DND-41 (cell line): ENCODE measurements around the gene SLC39A3.

Source experiments
- ATAC-seq: fragments of 200-7000 bp; cut with Tn5 transposase; 3 replicates; pipeline ENCODE4 v1.9.1; 2021; ENCODE audit warnings: low read depth; ENCODE audit not compliant: insufficient read depth
- DNase-seq: peaks from one replicate; pipeline ENCODE4 v3.0.0-alpha.2; 2020
- H2AFZ ChIP-seq: 2 replicates; pipeline ENCODE4 v1.6.0; 2012; ENCODE audit warnings: low read depth, low read length
- H3K27ac ChIP-seq: 2 replicates; pipeline ENCODE4 v1.5.1; 2012; ENCODE audit warnings: low read length, inconsistent platforms
- H3K27me3 ChIP-seq: fragments of 200-600 bp; sonication (generic); 2 replicates; pipeline ENCODE4 v1.6.0; 2012; ENCODE audit warnings: low read length, mild to moderate bottlenecking, inconsistent platforms; ENCODE audit not compliant: insufficient read depth, poor library complexity
- H3K36me3 ChIP-seq: 2 replicates; pipeline ENCODE4 v1.5.1; 2012; ENCODE audit warnings: low read length, inconsistent platforms; ENCODE audit not compliant: insufficient read depth
- H3K4me1 ChIP-seq: 2 replicates; pipeline ENCODE4 v1.5.1; 2012; ENCODE audit warnings: mild to moderate bottlenecking, low read length; ENCODE audit not compliant: insufficient read depth
- H3K4me2 ChIP-seq: 2 replicates; pipeline ENCODE4 v1.6.0; 2012; ENCODE audit warnings: mild to moderate bottlenecking, moderate library complexity, low read length, inconsistent platforms; ENCODE audit not compliant: insufficient read depth
- H3K4me3 ChIP-seq, 2 experiments: fragments of 200-600 bp in 1 of 2; shearing (Covaris generic) in 1 of 2; 2 replicates each; pipeline ENCODE4 v1.5.1; 2012 to 2016; ENCODE audit warnings: inconsistent platforms in 2 of 2, low read length in 2 of 2, mild to moderate bottlenecking in 2 of 2, low read depth in 1 of 2, moderate library complexity in 1 of 2
- H3K79me2 ChIP-seq: 2 replicates; pipeline ENCODE4 v1.6.0; 2012; ENCODE audit warnings: low read length, inconsistent platforms; ENCODE audit not compliant: insufficient read depth
- H3K9ac ChIP-seq: 2 replicates; pipeline ENCODE4 v1.6.0; 2012; ENCODE audit warnings: low read depth, mild to moderate bottlenecking, inconsistent platforms, low read length, moderate library complexity
- H3K9me3 ChIP-seq: 2 replicates; pipeline ENCODE4 v1.5.1; 2012; ENCODE audit warnings: low read length, moderate library complexity, mild to moderate bottlenecking, inconsistent platforms; ENCODE audit not compliant: insufficient read depth, severe bottlenecking
- H4K20me1 ChIP-seq: 2 replicates; pipeline ENCODE4 v1.6.0; 2012; ENCODE audit warnings: low read length; ENCODE audit not compliant: insufficient read depth
- CTCF ChIP-seq: IDR thresholded peaks from 2 replicates; pipeline ENCODE4 v1.5.1; 2012; ENCODE audit warnings: borderline replicate concordance, low read length, moderate library complexity, mild to moderate bottlenecking; ENCODE audit not compliant: poor library complexity, severe bottlenecking; ENCODE audit errors: extremely low read depth
- EZH2 ChIP-seq: IDR thresholded peaks from 3 replicates; pipeline ENCODE4 v1.6.1; 2012; ENCODE audit warnings: borderline replicate concordance, low read depth, mild to moderate bottlenecking, moderate library complexity, low read length, inconsistent platforms; ENCODE audit not compliant: severe bottlenecking

SLC39A3 gene

GRCh38 chr19:2780284-2780683 lies 40.5 kb upstream of the SLC39A3 start:
- no peak overlapping the region for H2AFZ ChIP-seq
- H4K20me1 ChIP-seq = peaks cover 73% of the 10 kb centered on the region
- H3K9ac ChIP-seq = no peak overlapping the region
- DNase-seq (no peak), ATAC-seq (no peak)
- H3K4me2 ChIP-seq = peak overlapping the region; percentile 72; the same call in 1 of the 2 replicates
- TF ChIP-seq EZH2 (no peak), CTCF (no peak)
- H3K4me3 ChIP-seq = no peak overlapping the region
- H3K27ac ChIP-seq = no peak overlapping the region
- H3K27me3 ChIP-seq = no peaks in the 10 kb centered on the region
- peaks cover 26% of the 10 kb centered on the region for H3K36me3 ChIP-seq
- peaks cover 83% of the 10 kb centered on the region for H3K79me2 ChIP-seq
- H3K9me3 ChIP-seq = no peaks in the 10 kb centered on the region
- peaks cover 51% of the 10 kb centered on the region for H3K4me1 ChIP-seq

- no peak overlapping the region for H2AFZ ChIP-seq
- H3K27me3 ChIP-seq = no peaks in the 10 kb centered on the region
- DNase-seq = no peak
- no peak overlapping the region for H3K4me3 ChIP-seq
- peaks cover 84% of the 10 kb centered on the region for H4K20me1 ChIP-seq
- H3K27ac ChIP-seq = no peak overlapping the region
- peaks cover 94% of the 10 kb centered on the region for H3K79me2 ChIP-seq
- TF ChIP-seq EZH2 (no peak), CTCF (no peak)
- no peak for ATAC-seq
- H3K9me3 ChIP-seq = no peaks in the 10 kb centered on the region
- H3K4me1 ChIP-seq = peaks cover 42% of the 10 kb centered on the region
- H3K4me2 ChIP-seq = peak overlapping the region; percentile 11; the same call in 1 of the 2 replicates
- H3K9ac ChIP-seq = no peak overlapping the region
- peaks cover 33% of the 10 kb centered on the region for H3K36me3 ChIP-seq
Measured at GRCh38 chr19:2779121-2779740, 39.4 kb upstream of the SLC39A3 start.

DNA sequence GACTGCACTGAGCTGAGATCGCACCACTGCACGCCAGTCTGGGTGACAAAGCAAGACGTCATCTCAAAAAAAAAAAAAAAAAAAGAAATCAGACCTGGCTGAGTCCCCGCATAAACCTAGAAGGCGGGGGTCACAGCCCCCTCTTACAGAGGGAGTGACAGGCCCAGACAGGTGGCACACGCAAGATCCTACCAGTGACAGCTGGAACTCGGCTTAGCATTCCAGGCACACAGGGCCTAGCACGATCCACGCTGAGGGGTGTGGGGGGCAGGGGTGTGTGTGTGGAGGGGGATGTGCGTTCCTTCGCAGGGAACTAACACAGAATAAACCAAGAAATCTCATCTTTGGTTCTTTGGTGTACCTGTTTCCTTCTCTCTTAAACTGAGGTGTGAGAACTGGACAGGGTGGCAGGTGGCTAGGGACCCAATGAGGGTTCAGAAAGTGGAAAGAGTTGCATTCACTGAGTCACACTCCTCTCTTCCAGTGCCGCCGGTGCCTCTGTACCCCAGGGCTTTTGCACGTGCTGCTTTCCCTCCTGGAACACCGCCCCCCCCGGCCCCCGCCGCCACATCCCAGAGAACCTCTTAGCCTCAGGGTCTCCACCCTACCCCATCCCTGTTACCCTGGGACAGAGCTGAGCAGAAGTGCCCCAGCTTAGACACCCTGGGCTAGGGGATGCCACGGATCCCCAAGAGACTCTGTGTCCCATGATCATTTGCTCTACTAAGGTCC lies 38.3 kb upstream of the SLC39A3 start:
- DNase-seq (no peak), ATAC-seq (no peak)
- Histone ChIP-seq H2AFZ (no peak overlapping the region), H3K4me1 (peaks cover 32% of the 10 kb centered on the region), H3K27me3 (no peaks in the 10 kb centered on the region), H3K27ac (no peak overlapping the region), H3K79me2 (peaks cover 95% of the 10 kb centered on the region), H3K9ac (no peak overlapping the region), H3K4me2 (no peak overlapping the region), H3K9me3 (no peaks in the 10 kb centered on the region), H3K4me3 (no peak overlapping the region), H3K36me3 (peaks cover 37% of the 10 kb centered on the region), H4K20me1 (peaks cover 88% of the 10 kb centered on the region)
- TF ChIP-seq CTCF (no peak), EZH2 (no peak)
